Activated naive CD4-positive, alpha-beta T cell treated with anti-CD3 and anti-CD28 coated beads, Interleukin-2, amount 50 U/mL, for 72 hours (primary cell): ENCODE results near the gene DAAM2. TPM values are rescaled to one million over a fixed set of nuclear protein-coding genes. Genes with fewer than 3 reads are reported as not detected.

Experiments
- ATAC-seq, 2 donors: fragments of 150-1000 bp; cut with Tn5 transposase; 2 replicates each; pipeline ENCODE4 v1.10.0; 2021; ENCODE audit warnings: mild to moderate bottlenecking in 2 of 2, moderate library complexity in 2 of 2
- DNase-seq, 2 donors: peaks; one replicate each; pipeline ENCODE4 v3.0.0; 2021 to 2022; ENCODE audit warnings: low spot score in 2 of 2
- H3K27ac Mint-ChIP-seq, 2 donors: one replicate each; pipeline ENCODE4 v1.8.0; 2022; ENCODE audit warnings: mild to moderate bottlenecking in 2 of 2, mixed read lengths in 2 of 2
- H3K36me3 Mint-ChIP-seq, 2 donors: one replicate each; pipeline ENCODE4 v1.8.0; 2022; ENCODE audit warnings: mixed read lengths in 2 of 2
- H3K9me3 Mint-ChIP-seq, 2 donors: one replicate each; pipeline ENCODE4 v1.8.0; 2022; ENCODE audit warnings: mixed read lengths in 2 of 2
- total RNA-seq, 2 donors: library from RNA; stranded (reverse); gene quantifications; one replicate each; pipeline ENCODE4 v1.2.3, GENCODE V29; 2022

DAAM2 gene
- total RNA-seq, 2 donors from 2014 or later: not detected

GRCh38 chr6:39920157-39920556 lies 128.0 kb downstream of the DAAM2 start:
- ATAC-seq (no peak), DNase-seq (no peak)
- H3K27ac Mint-ChIP-seq: no peak overlapping the region
- no peaks in the 10 kb centered on the region for H3K36me3 Mint-ChIP-seq
- H3K9me3 Mint-ChIP-seq: no peaks in the 10 kb centered on the region

GRCh38 chr6:39922821-39923220 lies 130.6 kb downstream of the DAAM2 start:
- peaks cover 4 to 6% of the 10 kb centered on the region in 2 donors for H3K9me3 Mint-ChIP-seq
- no peak for DNase-seq
- ATAC-seq: no peak
- H3K27ac Mint-ChIP-seq: peak overlapping the region in 1 of 2 donors; percentile 10
- H3K36me3 Mint-ChIP-seq: peaks cover 0 to 6% of the 10 kb centered on the region in 2 donors

DNA sequence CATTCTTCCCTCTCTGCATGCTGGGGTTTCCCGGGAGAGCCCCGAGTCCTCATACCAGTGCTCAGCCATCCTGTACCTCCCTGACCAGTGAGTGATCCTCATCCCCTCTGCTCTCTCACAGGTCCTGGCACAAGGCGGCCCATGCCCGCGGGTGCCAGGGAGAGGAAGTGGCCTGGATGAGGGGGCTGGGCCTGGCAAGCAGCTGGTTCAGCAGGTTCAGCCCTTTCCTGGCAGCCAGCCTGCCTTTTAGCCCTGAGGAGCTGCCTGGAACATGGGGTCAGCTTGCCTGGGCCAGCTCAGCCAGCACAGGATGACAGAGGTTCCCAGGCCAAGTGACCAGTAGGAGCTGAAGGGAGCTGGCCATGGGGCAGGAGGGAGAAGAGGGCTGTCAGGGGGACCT lies 131.2 kb downstream of the DAAM2 start:
- ATAC-seq: no peak
- peaks cover 0 to 6% of the 10 kb centered on the region in 2 donors for H3K36me3 Mint-ChIP-seq
- no peak for DNase-seq
- H3K9me3 Mint-ChIP-seq: peaks cover 4 to 6% of the 10 kb centered on the region in 2 donors
- H3K27ac Mint-ChIP-seq: peak overlapping the region in 1 of 2 donors; percentile 10

DNA sequence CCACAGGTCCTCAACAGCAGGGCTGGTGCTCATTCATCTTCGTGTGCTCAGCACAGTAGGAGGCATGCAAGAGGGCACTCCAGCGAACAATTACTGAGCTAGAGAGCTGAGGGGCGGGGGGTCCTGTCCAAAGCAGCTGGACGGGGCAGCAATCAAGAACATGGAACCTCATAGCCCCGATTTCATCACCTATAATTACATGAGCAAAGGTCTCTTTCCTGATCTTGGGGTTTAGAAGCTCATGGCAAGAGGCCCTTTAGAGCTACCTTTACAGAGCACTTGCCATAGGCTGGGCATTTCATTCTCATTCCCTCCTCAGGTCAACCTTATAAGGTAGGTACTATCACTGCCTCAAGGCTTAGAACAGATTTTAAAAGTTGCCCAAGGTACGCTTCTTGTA lies 131.7 kb downstream of the DAAM2 start:
- ATAC-seq: no peak
- peak overlapping the region in 1 of 2 donors; percentile 10 for H3K27ac Mint-ChIP-seq

DNA sequence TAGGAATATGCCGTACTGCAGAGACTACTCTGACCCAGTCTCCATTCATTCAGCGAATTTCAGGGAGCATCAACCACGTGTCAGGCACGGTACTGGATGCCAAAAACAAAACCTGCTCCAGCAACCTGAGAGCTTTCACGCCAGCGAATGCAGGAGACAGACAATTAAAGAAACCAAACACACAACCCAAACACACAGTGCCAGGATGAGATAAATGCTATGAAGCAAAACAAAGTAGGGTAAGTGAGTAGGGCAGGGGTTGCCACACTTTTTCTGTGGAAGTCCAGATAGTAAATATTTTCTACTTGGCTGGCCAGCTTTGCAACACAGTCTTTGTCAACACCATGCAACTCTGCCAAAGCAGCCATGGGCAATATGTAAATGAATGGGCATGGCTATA lies 132.1 kb downstream of the DAAM2 start:
- ATAC-seq (no peak), DNase-seq (no peak)
- peaks cover 4 to 6% of the 10 kb centered on the region in 2 donors for H3K9me3 Mint-ChIP-seq
- H3K27ac Mint-ChIP-seq: no peak overlapping the region
- peaks cover 0 to 6% of the 10 kb centered on the region in 2 donors for H3K36me3 Mint-ChIP-seq

More for the DNA sequence above, 131.7 kb downstream of the DAAM2 start:
- H3K36me3 Mint-ChIP-seq: peaks cover 0 to 6% of the 10 kb centered on the region in 2 donors
- peaks cover 4 to 6% of the 10 kb centered on the region in 2 donors for H3K9me3 Mint-ChIP-seq
- no peak for DNase-seq

DNA sequence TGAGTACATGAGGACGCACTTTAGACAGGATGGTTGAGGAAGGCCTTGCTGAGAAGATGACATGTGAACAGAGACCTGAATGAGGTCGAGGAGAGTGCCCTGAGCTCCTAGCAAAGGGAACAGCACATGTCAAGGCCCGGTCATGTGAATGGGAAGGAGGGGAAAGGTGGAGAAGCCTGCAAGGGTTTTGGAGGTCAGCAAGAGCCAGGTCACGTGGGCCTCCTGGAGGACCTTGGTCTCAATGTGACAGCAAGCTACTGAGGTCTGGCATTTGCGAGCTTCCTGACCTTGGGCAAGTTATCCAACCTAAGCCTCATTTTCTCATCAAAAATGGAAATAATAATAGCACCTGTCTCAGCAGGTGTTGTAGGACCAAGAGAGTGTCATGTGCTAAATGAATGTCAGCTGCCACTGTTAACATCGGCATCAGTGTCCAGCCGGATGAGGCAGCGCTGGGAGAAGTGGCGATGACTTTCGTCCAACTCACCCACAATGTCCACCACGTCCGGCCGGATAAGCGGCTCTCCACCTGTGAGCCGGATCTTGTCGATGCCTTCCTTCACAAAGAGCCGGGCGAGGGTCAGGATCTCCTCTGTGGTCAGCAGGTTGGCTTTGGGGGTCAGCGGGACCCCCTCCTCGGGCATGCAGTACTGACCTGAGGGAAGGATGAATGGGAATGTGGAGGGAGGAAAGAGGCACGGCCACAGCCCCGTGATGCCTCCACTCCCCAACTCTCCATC lies 133.2 kb downstream of the DAAM2 start:
- no peak for DNase-seq
- Mint-ChIP-seq H3K27ac (peak overlapping the region in 1 of 2 donors; percentile 27), H3K36me3 (peaks cover 0 to 6% of the 10 kb centered on the region in 2 donors), H3K9me3 (peaks cover 4 to 6% of the 10 kb centered on the region in 2 donors)
- no peak for ATAC-seq

DNA sequence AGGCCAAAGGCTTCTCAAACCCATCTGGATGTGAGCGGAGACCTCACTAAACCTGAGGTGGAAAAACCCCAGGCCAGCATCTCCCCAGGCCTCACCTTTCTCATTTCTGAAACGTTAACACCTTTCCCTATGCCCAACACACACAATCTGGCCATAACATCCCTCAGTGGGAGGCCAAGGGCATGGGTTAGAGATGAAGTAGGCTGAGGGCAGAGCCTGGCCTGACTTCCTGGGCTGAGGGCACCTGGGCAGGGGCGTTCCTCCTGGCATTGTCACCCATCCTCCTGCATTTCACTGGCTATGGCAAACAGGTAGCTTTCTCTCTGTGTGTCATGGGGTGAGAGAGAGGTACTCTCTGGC lies 133.7 kb downstream of the DAAM2 start:
- Mint-ChIP-seq H3K9me3 (peaks cover 4 to 6% of the 10 kb centered on the region in 2 donors), H3K27ac (peak overlapping the region in 1 of 2 donors; percentile 87), H3K36me3 (peaks cover 0 to 6% of the 10 kb centered on the region in 2 donors)
- DNase-seq (no peak), ATAC-seq (no peak)

GRCh38 chr6:39926668-39927067 lies 134.5 kb downstream of the DAAM2 start:
- DNase-seq (no peak), ATAC-seq (no peak)
- Mint-ChIP-seq H3K9me3 (peaks cover 4 to 6% of the 10 kb centered on the region in 2 donors), H3K36me3 (peaks cover 0 to 6% of the 10 kb centered on the region in 2 donors), H3K27ac (peak overlapping the region in 1 of 2 donors; percentile 87)

GRCh38 chr6:39927159-39927558 lies 135.0 kb downstream of the DAAM2 start:
- H3K36me3 Mint-ChIP-seq: peaks cover 0 to 6% of the 10 kb centered on the region in 2 donors
- DNase-seq (no peak), ATAC-seq (peak in 1 of 2 donors; percentile 9)
- H3K9me3 Mint-ChIP-seq: peaks cover 4 to 6% of the 10 kb centered on the region in 2 donors
- H3K27ac Mint-ChIP-seq: no peak overlapping the region

- Mint-ChIP-seq H3K27ac (no peak overlapping the region), H3K9me3 (peaks cover 4 to 6% of the 10 kb centered on the region in 2 donors), H3K36me3 (peaks cover 0 to 6% of the 10 kb centered on the region in 2 donors)
- DNase-seq: no peak
- no peak for ATAC-seq
These were observed 137.0 kb downstream of the DAAM2 start for GRCh38 chr6:39929039-39929732.

DNA sequence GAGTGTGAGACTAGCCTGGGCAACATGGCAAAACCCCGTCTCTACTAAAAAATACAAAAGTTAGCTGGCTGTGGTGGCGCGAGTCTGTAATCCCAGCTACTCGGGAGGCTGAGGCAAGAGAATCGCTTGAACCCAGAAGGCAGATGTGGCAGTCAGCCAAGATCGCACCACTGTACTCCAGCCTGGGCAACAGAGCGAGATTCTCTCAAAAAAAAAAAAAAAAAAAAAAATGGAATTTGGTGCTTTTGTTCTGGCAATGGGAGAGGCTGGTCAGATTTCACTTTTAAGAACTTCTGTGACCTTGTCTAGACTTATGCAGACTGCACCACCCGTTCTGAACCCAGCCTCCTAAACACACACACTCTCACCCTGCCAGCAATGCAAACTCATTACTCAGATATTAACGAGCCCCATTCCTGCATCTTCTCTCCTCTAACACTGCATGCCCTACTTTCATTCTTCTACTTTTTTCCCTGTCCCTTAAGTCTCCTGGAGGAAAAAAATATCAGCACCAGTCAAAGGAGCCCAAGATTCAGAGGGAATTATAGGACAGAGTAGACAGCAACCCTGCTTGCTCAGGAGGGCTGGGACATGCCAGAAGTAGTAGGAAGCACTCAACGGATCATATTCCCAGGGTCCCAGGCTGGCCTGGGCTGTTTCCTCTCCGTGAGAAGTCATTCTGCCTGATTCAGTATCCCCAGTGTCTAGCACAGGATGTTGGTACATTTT lies 137.7 kb downstream of the DAAM2 start:
- Mint-ChIP-seq H3K36me3 (peaks cover 0 to 6% of the 10 kb centered on the region in 2 donors), H3K27ac (no peak overlapping the region), H3K9me3 (peaks cover 4 to 6% of the 10 kb centered on the region in 2 donors)
- DNase-seq (no peak), ATAC-seq (no peak)

DNA sequence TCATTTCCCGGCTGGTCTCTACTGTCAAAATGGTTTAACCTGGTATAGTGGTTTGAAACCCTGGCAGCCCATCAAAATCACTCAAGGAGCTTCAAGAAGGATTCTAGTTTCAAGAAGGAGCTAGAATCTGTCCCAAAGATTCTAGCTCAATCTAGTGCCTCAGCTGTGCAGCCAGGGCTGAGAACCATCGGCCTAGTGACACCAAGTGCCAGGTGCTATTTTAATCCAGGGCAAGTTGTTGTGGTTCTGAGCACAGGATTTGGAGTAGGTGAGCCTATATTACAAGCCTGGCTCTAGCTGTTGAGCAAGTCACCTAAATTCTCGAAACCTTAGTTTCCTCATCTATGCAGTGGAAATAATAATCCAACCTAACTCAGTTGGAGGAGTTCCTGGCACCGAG lies 138.4 kb downstream of the DAAM2 start:
- DNase-seq (no peak), ATAC-seq (no peak)
- Mint-ChIP-seq H3K27ac (no peak overlapping the region), H3K36me3 (peaks cover 0 to 6% of the 10 kb centered on the region in 2 donors), H3K9me3 (peaks cover 4 to 6% of the 10 kb centered on the region in 2 donors)

GRCh38 chr6:39931607-39932006 lies 139.4 kb downstream of the DAAM2 start:
- Mint-ChIP-seq H3K27ac (no peak overlapping the region), H3K36me3 (no peaks in the 10 kb centered on the region), H3K9me3 (no peaks in the 10 kb centered on the region)
- DNase-seq: no peak
- no peak for ATAC-seq

DNA sequence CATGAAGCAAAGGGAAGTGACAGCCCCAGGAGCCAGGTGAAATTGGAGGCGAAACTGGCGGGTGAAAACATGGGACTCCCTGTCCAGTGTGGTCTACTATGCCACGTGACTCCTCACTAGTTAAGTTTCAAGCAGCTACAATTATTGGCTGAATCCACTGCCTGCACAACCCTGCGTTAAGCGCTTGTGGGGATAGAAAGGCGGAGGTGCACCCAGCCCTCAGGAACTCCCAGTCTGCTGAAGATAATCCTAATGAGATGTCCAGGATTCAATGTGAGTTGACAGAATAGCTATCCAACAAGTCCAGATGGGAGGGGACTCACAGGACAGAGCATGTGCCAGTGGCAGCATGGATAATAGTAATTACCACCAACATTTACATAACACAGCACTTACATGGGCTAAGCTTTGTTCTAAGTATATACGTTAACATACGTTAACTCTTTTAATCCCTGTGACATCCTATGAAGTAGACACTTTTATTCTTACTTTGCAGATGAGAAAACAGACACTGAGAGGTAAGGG lies 140.3 kb downstream of the DAAM2 start:
- ATAC-seq: no peak
- H3K36me3 Mint-ChIP-seq: no peaks in the 10 kb centered on the region

GRCh38 chr6:39933669-39934130 lies 141.5 kb downstream of the DAAM2 start:
- DNase-seq: peak in 1 of 2 donors; percentile 10
- ATAC-seq: peak; percentile 71 to 75

More for the DNA sequence above, 140.3 kb downstream of the DAAM2 start:
- Mint-ChIP-seq H3K27ac (no peak overlapping the region), H3K9me3 (no peaks in the 10 kb centered on the region)
- DNase-seq: no peak

GRCh38 chr6:39934131-39934757 lies 142.1 kb downstream of the DAAM2 start, which contains the start of gene MOCS1:
TSS of gene MOCS1 (minus strand) at chr6:39934462. CDS start at chr6:39934417, 45 bp downstream.
- ATAC-seq: peak; percentile 93 to 96
- H3K36me3 Mint-ChIP-seq: no peaks in the 10 kb centered on the region
- peak in 1 of 2 donors; percentile 46 for DNase-seq
- no peaks in the 10 kb centered on the region for H3K9me3 Mint-ChIP-seq
- no peak within 1 kb of the TSS for H3K27ac Mint-ChIP-seq

More at GRCh38 chr6:39933669-39934130, 141.5 kb downstream of the DAAM2 start:
- H3K27ac Mint-ChIP-seq: no peak overlapping the region
- no peaks in the 10 kb centered on the region for H3K9me3 Mint-ChIP-seq
- no peaks in the 10 kb centered on the region for H3K36me3 Mint-ChIP-seq
